GM12864 (cell line): ENCODE data around the gene LPA.

Source experiments
- DNase-seq: peaks from one replicate; pipeline ENCODE4 v3.0.0-alpha.2; 2011; ENCODE audit warnings: low read depth
- H3K4me3 ChIP-seq: 2 replicates; pipeline ENCODE4 v1.5.1; 2011; ENCODE audit warnings: mild to moderate bottlenecking, low read depth, low read length, control low read depth
- CTCF ChIP-seq: IDR thresholded peaks from 2 replicates; pipeline ENCODE4 v1.5.1; 2011; ENCODE audit warnings: low read depth, mild to moderate bottlenecking, moderate library complexity, low read length, control low read depth, inconsistent platforms; ENCODE audit errors: missing control alignments

The LPA gene

GRCh38 chr6:160509610-160510009 is 154.5 kb downstream of the LPA start:
- H3K4me3 ChIP-seq, result no peak overlapping the region
- TF ChIP-seq CTCF, result no peak
- no peak for DNase-seq

- DNase-seq, result no peak
- TF ChIP-seq CTCF, result no peak
- no peak overlapping the region for H3K4me3 ChIP-seq
These were observed 155.5 kb downstream of the LPA start for GRCh38 chr6:160508599-160508998.

GRCh38 chr6:160507420-160507819 is 156.7 kb downstream of the LPA start:
- no peak for TF ChIP-seq CTCF
- no peak for DNase-seq
- H3K4me3 ChIP-seq, result no peak overlapping the region

GRCh38 chr6:160505970-160506369 is 158.1 kb downstream of the LPA start:
- H3K4me3 ChIP-seq, result no peak overlapping the region
- DNase-seq, result no peak
- TF ChIP-seq CTCF, result no peak

GRCh38 chr6:160500639-160501038 is 163.4 kb downstream of the LPA start:
- DNase-seq, result no peak
- TF ChIP-seq CTCF, result no peak
- no peak overlapping the region for H3K4me3 ChIP-seq

GRCh38 chr6:160494576-160494975 is 169.5 kb downstream of the LPA start:
- DNase-seq, result no peak
- no peak for TF ChIP-seq CTCF
- H3K4me3 ChIP-seq, result no peak overlapping the region

- no peak for DNase-seq
- no peak overlapping the region for H3K4me3 ChIP-seq
- TF ChIP-seq CTCF, result no peak
These were observed 175.0 kb downstream of the LPA start for GRCh38 chr6:160489091-160489490.
